ENCODE results near the gene DMD. TPM values are rescaled to one million over a fixed set of nuclear protein-coding genes. Genes with fewer than 3 reads are reported as not detected.

DMD gene
- total and polyA plus RNA-seq, 2 of the 13 experiments (the other 11 are each of a cell fraction or from before 2014, with no cell fraction given) = 17.6 to 25.9 TPM

DNA sequence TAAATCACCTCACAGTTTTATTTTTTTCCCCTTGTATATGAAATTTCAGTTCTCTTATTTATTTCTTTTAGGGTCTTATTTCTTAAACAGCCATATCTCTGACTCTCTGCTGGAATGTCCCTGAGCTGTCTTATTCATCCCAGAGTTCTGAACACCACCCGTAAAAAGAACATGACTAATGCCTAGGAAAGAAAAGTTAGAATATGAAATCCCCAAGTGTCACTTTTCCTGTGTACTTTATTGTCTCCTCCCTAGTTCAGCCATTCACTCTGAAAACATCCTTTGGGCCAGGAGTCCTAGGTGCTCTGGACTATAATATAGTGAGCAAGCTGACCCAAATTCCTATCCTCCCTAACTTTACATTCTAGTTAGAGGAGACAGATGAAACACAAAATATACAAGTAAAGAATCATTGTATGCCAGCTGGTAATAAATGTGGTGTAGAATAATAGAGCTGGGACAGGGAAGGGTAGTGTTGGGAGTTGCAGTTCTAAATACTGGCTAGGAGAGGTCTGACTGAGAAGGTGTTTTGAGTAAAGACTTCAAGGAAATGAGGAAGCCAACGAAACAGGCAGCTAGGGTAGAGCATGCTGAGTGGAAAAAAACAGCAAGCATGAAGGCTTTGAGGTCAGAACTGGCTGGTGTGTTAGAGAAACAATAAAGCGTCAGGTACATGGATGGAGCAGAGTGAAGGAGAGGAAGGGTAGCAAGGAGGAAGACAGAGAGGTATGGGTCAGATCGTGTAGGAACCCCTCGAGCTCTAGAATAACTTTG lies 2098.9 kb downstream of the DMD start (continued):
- no peak for TF ChIP-seq NFAT5 (CRISPR knock-in tag; IDR thresholded peaks at IDR 0.05)

GRCh38 chrX:31110657-31111056 lies 2100.7 kb downstream of the DMD start:
- no peak overlapping the region for H3K4me3 ChIP-seq (replicated peaks in 1 of 3; ENCODE audit: insufficient read depth in 1 of 3, low read depth in 2 of 3, low read length in 3 of 3)
- no TSS peak for BruUV-seq (replicated peaks)
- ChIA-PET POLR2A (no interaction called here), CTCF (ENCODE audit: low intra/inter-chr PET ratio, low total read pairs) (no interaction called here)
- intact Hi-C loops (cut with micrococcal nuclease; ENCODE audit: unreplicated experiment) (no loop called here), in situ Hi-C loops (cut with HindIII; ENCODE audit: extremely low pct_ligation_motif_present, low pct_unique_long_range_greater_than_20kb) (no loop called here)
- H3K9me3 ChIP-seq (ENCODE audit: low read length) = no peaks in the 10 kb centered on the region
- no peaks in the 10 kb centered on the region for H3K4me1 ChIP-seq (ENCODE audit: insufficient read depth, low read length)
- no peak overlapping the region for H2AFZ ChIP-seq (ENCODE audit: low read length)
- no peak overlapping the region for H3K9ac ChIP-seq (ENCODE audit: insufficient read depth, low read depth, low read length)
- no peak overlapping the region for H3K27ac ChIP-seq (ENCODE audit: extremely low read length, insufficient read depth, low read length)
- DNase-seq (ENCODE audit: low spot score) (no peak), FAIRE-seq (no peak), ATAC-seq (no peak)
- H3K36me3 ChIP-seq (replicated peaks in 1 of 2; ENCODE audit: control insufficient read depth in 1 of 2, insufficient read depth in 2 of 2, low read length in 2 of 2) = no peaks in the 10 kb centered on the region
- no peaks in the 10 kb centered on the region for H3K79me2 ChIP-seq (ENCODE audit: insufficient read depth, low read length)
- no peak overlapping the region for H3K4me2 ChIP-seq (ENCODE audit: low read depth, low read length)
- no peaks in the 10 kb centered on the region for H3K27me3 ChIP-seq (ENCODE audit: control insufficient read depth in 1 of 2, insufficient read depth in 2 of 2, low read length in 2 of 2)
- no peaks in the 10 kb centered on the region for H4K20me1 ChIP-seq (ENCODE audit: insufficient read depth, low read length)
- 92% methylated on average over 6 of the region's 6 CpGs for WGBS (ENCODE audit: low lambda C conversion rate)
- TF ChIP-seq JUNB (CRISPR knock-in tag; IDR thresholded peaks at IDR 0.05; ENCODE audit: borderline replicate concordance) (no peak), ZNF101 (CRISPR knock-in tag; IDR thresholded peaks at IDR 0.05; ENCODE audit: borderline replicate concordance, low read depth) (no peak), ZNF17 (CRISPR knock-in tag; IDR thresholded peaks at IDR 0.05) (no peak), MED1 (CRISPR knock-in tag; IDR thresholded peaks at IDR 0.05) (no peak), KAT7 (CRISPR knock-in tag; IDR thresholded peaks at IDR 0.05; ENCODE audit: borderline replicate concordance) (no peak), GTF3A (CRISPR knock-in tag; conservative IDR thresholded peaks at IDR 0.05) (no peak), CENPX (CRISPR knock-in tag; IDR thresholded peaks at IDR 0.05) (no peak), YEATS2 (CRISPR knock-in tag; IDR thresholded peaks at IDR 0.05; ENCODE audit: borderline replicate concordance) (no peak), SNAPC4 (CRISPR knock-in tag; IDR thresholded peaks at IDR 0.05) (no peak), IKZF1 (IDR thresholded peaks at IDR 0.05) (no peak), ATF7 (IDR thresholded peaks at IDR 0.05) (no peak), ATF7 (CRISPR knock-in tag; IDR thresholded peaks at IDR 0.05) (no peak)

All from HepG2 (cell line).